ENCODE measurements around the gene CXCR5.
A peak's percentile ranks its signal among the peaks of the same experiment; 100 is the strongest.

CXCR5 gene

DNA sequence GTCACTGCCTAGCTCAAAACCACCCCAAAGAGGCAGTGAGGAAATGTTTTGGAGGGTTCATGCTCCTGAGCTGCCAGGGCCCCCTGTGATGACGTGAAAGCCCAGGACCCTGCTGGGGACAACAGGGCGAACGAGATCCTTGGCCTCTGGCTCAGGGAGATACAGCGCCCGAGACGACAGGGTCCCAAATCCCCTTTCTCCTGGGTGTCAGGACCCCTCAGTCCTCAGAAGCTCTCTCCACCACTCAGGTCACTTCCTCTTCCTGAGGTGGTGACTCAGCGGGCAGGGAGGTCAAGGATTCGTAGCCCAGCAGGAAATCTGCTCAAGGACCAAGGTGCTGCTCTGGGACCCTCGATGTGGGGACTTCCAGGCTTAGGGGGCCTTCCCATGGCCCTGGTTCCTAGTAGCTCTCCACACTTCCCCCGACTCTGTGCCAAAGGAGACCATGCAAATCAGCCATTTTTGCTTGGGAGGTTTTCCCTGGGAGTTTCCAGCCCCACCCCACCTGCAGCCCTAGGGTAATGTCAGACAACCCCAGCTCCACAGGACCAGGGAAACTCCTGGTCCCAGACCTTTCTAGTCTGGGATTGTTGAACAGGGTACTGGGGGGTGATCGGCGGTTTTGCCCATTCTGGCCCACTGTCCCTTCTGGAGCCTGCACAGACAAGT, 29.2 kb downstream of the CXCR5 start:
- DNase-seq (ENCODE audit: low read depth in 2 of 2), result no peak

DNA sequence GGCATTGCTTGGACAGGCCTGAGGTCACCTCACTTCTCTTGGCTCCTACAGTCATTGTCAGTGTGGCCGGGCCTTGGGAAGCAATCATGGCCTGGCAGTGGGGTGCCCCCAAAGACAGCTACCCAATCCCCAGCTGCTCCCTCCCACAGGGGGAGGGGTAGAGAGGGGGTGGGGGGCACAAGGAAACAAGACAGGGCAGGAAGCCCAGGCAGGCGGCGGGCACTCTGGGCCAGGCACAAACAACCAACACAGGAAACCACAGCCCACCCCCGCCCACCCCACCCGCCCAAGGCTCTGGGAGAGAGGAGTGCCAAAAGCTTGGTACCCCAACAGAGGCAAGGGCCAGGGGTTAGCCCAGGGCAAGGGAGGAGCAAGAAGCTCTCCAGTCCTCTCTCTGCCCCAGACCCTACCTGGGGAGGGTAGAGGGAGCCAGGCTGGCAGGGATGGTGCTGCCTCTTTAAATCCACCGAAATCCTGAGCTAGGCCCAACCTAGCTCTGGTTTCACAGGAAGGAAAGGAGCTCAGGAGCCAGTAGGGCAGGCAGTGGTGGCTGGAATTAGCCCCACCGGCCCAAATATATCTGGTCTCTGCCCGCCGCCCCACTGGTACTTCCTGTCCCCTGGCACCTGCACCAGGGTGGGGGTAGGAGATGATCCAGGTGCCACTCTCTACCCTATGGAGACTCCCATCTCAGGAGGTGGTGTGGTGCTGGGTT, 29.9 kb downstream of the CXCR5 start:
- DNase-seq (ENCODE audit: low read depth in 2 of 2), result no peak

- peak in 1 of 2 donors; percentile 60 for DNase-seq (ENCODE audit: low read depth in 2 of 2)
These were observed 30.7 kb downstream of the CXCR5 start for GRCh38 chr11:118914178-118914918.

DNA sequence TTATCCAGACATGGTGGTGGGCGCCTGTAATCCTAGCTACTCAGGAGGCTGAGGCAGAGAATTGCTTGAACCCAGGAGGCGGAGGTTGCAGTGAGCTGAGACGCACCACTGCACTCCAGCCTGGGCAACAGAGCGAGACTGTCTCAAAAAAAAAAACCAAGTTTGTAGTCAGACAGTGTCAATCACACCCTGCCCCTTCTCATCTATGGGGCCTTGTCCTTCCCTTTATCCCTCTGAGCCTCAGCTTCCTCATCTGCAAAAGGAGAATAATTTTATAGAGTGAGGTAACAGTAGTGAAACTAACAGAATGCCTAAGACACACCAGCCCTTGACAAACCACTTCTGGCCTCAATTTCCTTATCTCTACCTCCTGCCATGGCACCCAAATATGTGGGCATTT, 31.3 kb downstream of the CXCR5 start:
- no peak for DNase-seq (ENCODE audit: low read depth in 2 of 2)

DNA sequence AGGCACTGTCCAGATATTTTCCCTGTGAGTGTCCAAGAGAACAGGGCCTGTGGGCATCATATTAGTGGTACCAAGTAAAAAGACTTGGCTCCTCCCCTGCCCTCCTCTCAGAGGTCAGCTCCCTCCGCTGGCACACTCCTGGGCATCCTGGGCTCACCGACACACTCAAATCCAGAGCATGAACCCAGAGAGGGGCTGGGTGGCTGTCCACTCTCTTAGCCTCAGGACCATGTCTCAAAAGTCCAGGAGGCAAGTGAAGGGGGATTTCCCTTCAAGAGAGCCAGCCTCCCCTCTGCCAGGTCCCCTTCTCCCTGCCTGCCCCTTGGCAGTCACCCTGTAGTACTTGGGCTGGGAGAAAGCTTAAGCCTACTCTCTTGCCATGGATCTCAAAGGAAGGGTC, 31.7 kb downstream of the CXCR5 start:
- DNase-seq (ENCODE audit: low read depth in 2 of 2), result no peak

GRCh38 chr11:118915941-118916841, 32.5 kb downstream of the CXCR5 start:
- DNase-seq (ENCODE audit: low read depth in 2 of 2), result no peak

GRCh38 chr11:118916842-118917388, 33.2 kb downstream of the CXCR5 start:
- no peak for DNase-seq (ENCODE audit: low read depth in 2 of 2)

- no peak for DNase-seq (ENCODE audit: low read depth in 2 of 2)
These were observed 33.9 kb downstream of the CXCR5 start for GRCh38 chr11:118917481-118918127.

GRCh38 chr11:118918128-118918685, 34.5 kb downstream of the CXCR5 start:
- no peak for DNase-seq (ENCODE audit: low read depth in 2 of 2)

DNA sequence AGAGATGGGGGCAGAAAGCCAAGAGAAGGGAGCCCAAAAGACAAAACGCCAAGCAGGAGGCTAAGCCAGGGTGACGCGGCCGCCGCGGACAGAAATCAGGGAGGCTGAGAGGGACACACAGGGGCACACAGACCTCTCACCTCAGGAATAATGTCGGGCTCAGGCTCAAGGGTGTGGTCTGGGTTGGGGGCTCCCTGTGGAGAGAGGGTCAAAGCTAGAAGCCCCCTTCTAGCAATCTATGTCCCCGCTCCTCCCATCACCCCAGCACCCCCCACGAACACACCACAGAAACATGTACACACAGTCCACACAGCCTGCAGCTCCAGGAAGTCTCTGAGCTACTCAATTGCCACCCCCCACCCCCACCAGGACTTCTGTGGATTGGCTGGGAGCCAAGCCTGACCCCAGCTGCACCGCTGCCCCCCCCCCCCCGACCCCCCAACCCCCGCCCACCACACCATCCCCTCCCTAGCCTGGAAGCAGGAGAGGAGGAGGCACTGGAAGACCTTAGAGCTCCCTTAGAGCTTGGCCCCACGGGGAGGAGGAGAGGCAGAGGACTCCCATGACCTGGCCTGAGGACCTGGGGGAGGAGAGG, 35.1 kb downstream of the CXCR5 start:
- DNase-seq (ENCODE audit: low read depth in 2 of 2), result no peak

- DNase-seq (ENCODE audit: low read depth in 2 of 2), result no peak
These were observed 37.6 kb downstream of the CXCR5 start for GRCh38 chr11:118921121-118921928.

DNA sequence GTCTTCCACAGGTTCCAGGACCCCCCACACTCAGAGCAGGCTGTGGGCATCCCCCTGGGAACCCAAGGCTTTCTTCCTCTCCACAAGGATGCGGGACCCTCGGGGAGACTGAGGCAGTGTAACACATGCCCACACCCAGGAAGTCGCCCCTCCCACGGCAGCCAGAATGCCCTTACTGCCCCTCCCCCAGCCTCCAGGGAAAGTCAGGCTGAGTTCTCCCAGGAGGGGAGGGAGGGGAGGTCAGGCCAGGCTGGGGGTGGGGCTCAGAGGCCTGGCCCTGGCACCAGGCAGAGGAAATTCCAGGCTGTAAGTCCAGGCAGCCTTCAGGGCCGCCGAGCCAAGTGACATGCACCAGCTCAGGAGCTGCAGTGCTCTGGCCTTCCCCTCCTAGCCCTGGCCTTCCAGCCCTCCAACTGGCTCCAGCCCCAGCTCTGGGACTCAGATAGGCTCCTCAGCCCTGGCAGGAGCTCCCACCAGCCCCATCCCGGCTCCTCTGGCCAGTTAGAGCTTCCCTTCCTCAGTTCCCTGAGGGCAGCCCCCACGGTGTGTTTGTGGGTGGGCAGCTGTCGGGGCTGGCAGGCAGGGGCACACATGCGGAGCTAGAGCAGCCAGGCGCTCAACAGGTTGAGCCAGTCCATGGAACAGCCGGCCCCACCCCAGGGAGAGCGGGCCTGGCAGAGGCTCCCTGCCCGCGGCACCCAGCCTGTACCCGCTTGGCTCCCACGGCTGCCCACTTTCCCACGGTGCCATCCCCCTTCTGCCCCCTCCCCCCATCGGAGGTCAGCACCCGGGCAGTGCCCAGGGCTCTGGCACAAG, 38.4 kb downstream of the CXCR5 start:
- DNase-seq (ENCODE audit: low read depth in 2 of 2), result no peak

DNA sequence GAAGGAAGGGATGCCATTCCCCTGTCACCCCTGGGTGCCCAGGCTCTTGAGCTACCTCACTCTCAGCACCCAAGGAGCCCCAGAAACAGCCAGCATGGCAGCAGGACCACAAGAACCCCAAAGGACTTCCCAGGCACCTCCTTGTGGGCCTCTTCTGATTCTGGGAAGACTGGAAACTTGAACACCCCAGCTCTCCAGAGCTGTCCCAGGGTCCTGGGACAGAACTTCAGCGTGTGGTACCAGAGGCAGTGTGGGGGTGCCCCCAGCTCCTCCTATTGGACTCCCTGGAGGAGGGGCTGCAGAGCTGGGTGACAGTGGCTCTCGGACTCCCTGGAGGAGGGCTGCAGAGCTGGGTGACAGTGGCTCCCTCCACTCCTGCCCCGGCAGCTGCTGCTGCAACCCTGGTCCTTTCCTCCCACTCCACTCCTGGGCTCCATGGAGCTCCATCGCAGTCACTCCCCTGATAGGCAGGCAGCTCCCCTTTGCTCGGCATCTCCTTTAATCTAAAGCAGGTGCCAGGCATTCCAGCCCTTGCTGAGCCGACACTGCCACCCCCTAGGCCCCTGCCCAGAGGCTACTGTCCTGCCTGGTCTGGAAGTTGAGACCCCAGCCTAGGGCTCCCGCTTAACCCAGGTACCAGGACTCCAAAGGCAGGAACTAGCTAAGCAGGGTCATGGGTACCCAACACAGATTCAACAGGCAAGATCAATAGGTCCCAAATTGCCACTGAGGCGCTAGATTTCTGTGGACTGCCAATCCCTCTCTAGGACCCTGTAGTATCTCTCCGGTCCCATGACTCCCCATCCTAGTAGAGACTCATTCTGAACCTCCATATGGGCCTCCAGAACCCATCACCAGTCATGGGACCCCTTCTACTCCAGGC, 39.3 kb downstream of the CXCR5 start:
- no peak for DNase-seq (ENCODE audit: low read depth in 2 of 2)

GRCh38 chr11:118923721-118924587, 40.3 kb downstream of the CXCR5 start:
- DNase-seq (ENCODE audit: low read depth in 2 of 2), result no peak

DNA sequence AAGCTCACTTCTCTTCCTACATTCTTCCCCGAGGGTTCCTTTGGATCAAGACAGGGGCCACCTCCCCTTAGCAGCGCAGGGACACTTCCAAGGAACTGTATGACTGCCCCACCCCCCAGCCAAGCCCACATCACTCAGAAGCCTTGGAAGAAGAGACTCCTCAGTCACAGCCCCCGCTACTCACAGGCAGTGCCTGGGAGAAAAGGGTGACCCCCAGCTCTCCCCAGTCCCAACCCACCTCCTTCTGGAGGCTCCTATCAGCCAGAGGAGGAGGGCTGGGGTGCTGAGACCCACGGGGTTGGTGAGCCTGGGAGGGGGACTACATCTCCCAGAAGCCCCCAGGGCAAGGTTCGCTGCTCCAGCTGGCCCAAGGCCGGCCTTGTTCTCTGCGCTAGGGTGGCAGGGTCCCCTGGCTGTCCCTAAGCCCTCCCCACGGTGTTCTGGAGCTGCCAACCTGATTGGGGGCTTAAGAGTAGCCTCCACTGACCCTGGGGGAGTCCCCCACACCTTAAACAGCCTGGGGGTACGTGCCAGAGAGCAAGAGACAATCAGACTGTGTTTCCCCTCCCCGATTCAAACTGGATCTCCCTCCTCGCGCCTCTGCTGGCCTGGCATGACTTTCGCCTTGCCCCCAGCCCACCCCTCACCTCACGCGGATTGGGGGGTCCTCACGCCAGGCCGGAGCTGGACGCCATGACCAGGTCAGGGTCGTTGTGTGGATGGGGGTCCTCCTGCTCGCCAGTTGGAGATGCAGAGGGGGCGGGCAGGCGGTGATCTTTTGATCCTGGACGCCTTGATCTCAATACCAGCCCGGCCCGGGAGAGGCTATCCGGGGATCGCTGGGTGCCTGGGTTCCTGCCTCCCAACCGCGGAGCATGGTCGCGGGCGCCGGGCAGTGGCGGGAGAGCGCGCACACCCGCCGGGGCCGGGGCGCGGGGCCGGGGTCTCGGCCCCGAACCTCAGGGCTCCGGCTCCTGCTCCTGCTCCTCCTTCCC, 41.2 kb downstream of the CXCR5 start:
- no peak for DNase-seq (ENCODE audit: low read depth in 2 of 2)
